ENCODE results near the gene MTNR1A. TPM values are rescaled to one million over a fixed set of nuclear protein-coding genes. Genes with fewer than 3 reads are reported as not detected.

The MTNR1A gene
- total and polyA plus RNA-seq, 2 experiments from 2014 or later = 0.32 to 1.4 TPM

DNA sequence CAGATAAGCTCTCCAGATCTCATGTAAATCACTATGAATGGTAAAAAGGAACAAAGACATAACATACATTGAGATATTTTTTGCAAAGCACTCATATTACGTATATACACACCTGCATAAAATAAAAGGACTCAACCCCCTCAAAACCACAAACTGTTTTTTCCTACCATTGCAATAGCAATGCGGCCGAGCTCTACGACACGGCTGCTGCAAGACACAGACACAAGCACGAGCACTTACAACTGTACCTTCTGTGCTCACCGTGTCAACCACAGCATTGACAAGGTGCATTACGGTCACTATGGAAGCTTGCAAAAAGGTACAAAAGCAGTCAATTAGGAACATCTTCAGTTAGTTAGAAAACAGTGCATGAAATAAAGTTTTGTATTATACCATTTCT is 37.1 kb upstream of the MTNR1A start:
- no peaks in the 10 kb centered on the region for H4K20me1 ChIP-seq (replicated peaks; ENCODE audit: insufficient read depth)
- Mint-ChIP-seq H3K27me3 (ENCODE audit: insufficient read depth, low read depth, poor library complexity) (peaks cover 6% of the 10 kb centered on the region), H3K27ac (no peak overlapping the region), H3K4me1 (peaks cover 10% of the 10 kb centered on the region; the same call in 2 of the 3 replicates), H3K36me3 (ENCODE audit: low read depth) (peaks cover 63% of the 10 kb centered on the region), H3K9me3 (no peaks in the 10 kb centered on the region), H3K4me3 (no peak overlapping the region)
- H3K4me1 ChIP-seq (ENCODE audit: insufficient read depth) = no peaks in the 10 kb centered on the region; the same call in 1 of the 2 replicates
- TF ChIP-seq CTCF (conservative IDR thresholded peaks at IDR 0.05; ENCODE audit: low read depth in 2 of 2) (no peak), NANOG (IDR thresholded peaks at IDR 0.05; ENCODE audit: borderline replicate concordance) (no peak)
- H3K9me2 ChIP-seq (ENCODE audit: insufficient read depth) = no peaks in the 10 kb centered on the region
- H2AFZ ChIP-seq = no peak overlapping the region
- H3K36me3 ChIP-seq (ENCODE audit: insufficient read depth) = peaks cover 23% of the 10 kb centered on the region
- H3K27me3 ChIP-seq (ENCODE audit: insufficient read depth) = no peaks in the 10 kb centered on the region
- DNase-seq (ENCODE audit: low spot score) (no peak), ATAC-seq (no peak)
- no peaks in the 10 kb centered on the region for H3K79me2 ChIP-seq (replicated peaks; ENCODE audit: insufficient read depth)
- no peaks in the 10 kb centered on the region for H3F3A ChIP-seq (replicated peaks; ENCODE audit: low read depth)
- H3K4me2 ChIP-seq = no peak overlapping the region
- H3K27ac ChIP-seq (ENCODE audit: low read depth) = no peak overlapping the region
- no peak overlapping the region for H3K4me3 ChIP-seq

DNA sequence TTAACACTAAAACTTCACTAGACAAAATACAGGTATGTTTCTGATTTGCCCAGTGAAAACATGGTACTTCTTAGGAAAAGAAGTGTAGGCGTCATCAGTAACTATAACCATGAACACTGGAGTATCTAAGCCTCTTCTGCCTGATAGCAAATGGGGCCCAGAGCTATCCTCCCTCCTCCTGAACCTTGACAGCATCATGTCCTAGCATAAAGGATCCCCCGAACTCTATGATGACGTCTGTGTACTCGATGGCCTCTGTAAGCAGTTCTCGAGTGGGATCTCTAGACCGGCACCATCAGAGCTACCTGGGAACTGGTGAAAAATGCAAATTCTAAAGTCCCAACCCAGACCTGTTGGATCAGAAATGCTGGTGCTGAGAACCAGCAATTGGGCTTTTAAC is 36.3 kb upstream of the MTNR1A start:
- Histone ChIP-seq H4K20me1 (replicated peaks; ENCODE audit: insufficient read depth) (no peaks in the 10 kb centered on the region), H3K27me3 (ENCODE audit: insufficient read depth) (no peaks in the 10 kb centered on the region), H3K27ac (ENCODE audit: low read depth) (no peak overlapping the region), H3K4me3 (no peak overlapping the region), H2AFZ (no peak overlapping the region), H3F3A (replicated peaks; ENCODE audit: low read depth) (no peaks in the 10 kb centered on the region), H3K4me2 (no peak overlapping the region), H3K36me3 (ENCODE audit: insufficient read depth) (peaks cover 15% of the 10 kb centered on the region; the same call in 1 of the 2 replicates), H3K9me2 (ENCODE audit: insufficient read depth) (no peaks in the 10 kb centered on the region), H3K4me1 (ENCODE audit: insufficient read depth) (no peaks in the 10 kb centered on the region; the same call in 1 of the 2 replicates), H3K79me2 (replicated peaks; ENCODE audit: insufficient read depth) (no peaks in the 10 kb centered on the region)
- no peak overlapping the region for H3K4me3 Mint-ChIP-seq
- H3K4me1 Mint-ChIP-seq = peaks cover 10% of the 10 kb centered on the region; the same call in 2 of the 3 replicates
- ATAC-seq (no peak), DNase-seq (ENCODE audit: low spot score) (no peak)
- H3K9me3 Mint-ChIP-seq = no peaks in the 10 kb centered on the region
- no peak for TF ChIP-seq STAT1 (IDR thresholded peaks at IDR 0.05; ENCODE audit: unreplicated experiment)
- no peak for TF ChIP-seq EZH2phosphoT487 (IDR thresholded peaks at IDR 0.05; ENCODE audit: unreplicated experiment)
- no peak for TF ChIP-seq JUNB (IDR thresholded peaks at IDR 0.05; ENCODE audit: unreplicated experiment)
- no peak for TF ChIP-seq ETS1 (IDR thresholded peaks at IDR 0.05)
- no peak for TF ChIP-seq POLR2AphosphoS5 (IDR thresholded peaks at IDR 0.05; ENCODE audit: low read depth)
- no peak for TF ChIP-seq CREB1 (CRISPR knock-in tag; IDR thresholded peaks at IDR 0.05; ENCODE audit: low read depth)
- TF ChIP-seq ZNF462 (CRISPR knock-in tag; IDR thresholded peaks at IDR 0.05) = no peak
- no peak for TF ChIP-seq ZNF114 (CRISPR knock-in tag; IDR thresholded peaks at IDR 0.05)
- peak overlapping the region; percentile 69 for H3K27ac Mint-ChIP-seq
- H3K27me3 Mint-ChIP-seq (ENCODE audit: insufficient read depth, low read depth, poor library complexity) = peaks cover 2% of the 10 kb centered on the region
- peaks cover 59% of the 10 kb centered on the region for H3K36me3 Mint-ChIP-seq (ENCODE audit: low read depth)
